IMR-90 (cell line): ENCODE measurements around the gene SPEG. TPM values are rescaled to one million over a fixed set of nuclear protein-coding genes. Genes with fewer than 3 reads are reported as not detected.

Source experiments
- ATAC-seq: fragments of 200-7000 bp; cut with Tn5 transposase; 2 replicates; pipeline ENCODE4 v1.9.1; 2020; ENCODE audit warnings: low read depth, mild to moderate bottlenecking, moderate library complexity
- BruUV-seq: library from RNA; stranded (reverse); fragments of 400-500 nt; replicated peaks from 2 replicates; lab custom pipeline; 2021; lab: Mats Ljungman, UMichigan
- CTCF ChIA-PET: fragments of 300-600 bp; formaldehyde crosslinking; extraction: SDS; loops from one replicate; lab custom pipeline; 2021; ENCODE audit warnings: antibody characterized with exemption; lab: Yijun Ruan, JAX
- POLR2A ChIA-PET: fragments of 300-600 bp; sonication (Branson Sonifier 250); formaldehyde crosslinking; loops from one replicate; lab custom pipeline; 2022; ENCODE audit warnings: antibody characterized with exemption; ENCODE audit not compliant: unreplicated experiment; lab: Charles Lee
- DNase-seq: peaks from one replicate; pipeline ENCODE4 v3.0.0; 2013
- H2AFZ ChIP-seq: replicated peaks from 2 replicates; pipeline ENCODE3; 2013; ENCODE audit warnings: low read length, mild to moderate bottlenecking; ENCODE audit not compliant: poor library complexity
- H2AK5ac ChIP-seq: 2 replicates; pipeline ENCODE4 v1.6.1; 2013; ENCODE audit warnings: low read depth, low read length, inconsistent platforms
- H2AK9ac ChIP-seq: replicated peaks from 2 replicates; pipeline ENCODE3; 2013; ENCODE audit warnings: mild to moderate bottlenecking, low read depth, low read length, moderate library complexity; ENCODE audit not compliant: poor library complexity
- H2BK120ac ChIP-seq: 2 replicates; pipeline ENCODE4 v1.6.1; 2013; ENCODE audit warnings: low read depth, low read length, inconsistent platforms
- H2BK15ac ChIP-seq: 3 replicates; pipeline ENCODE4 v1.6.1; 2013; ENCODE audit warnings: low read depth, low read length, inconsistent platforms
- H2BK20ac ChIP-seq: 2 replicates; pipeline ENCODE4 v1.6.1; 2013; ENCODE audit warnings: low read depth, mild to moderate bottlenecking, inconsistent platforms, low read length, moderate library complexity
- H2BK5ac ChIP-seq: 2 replicates; pipeline ENCODE4 v1.6.1; 2013; ENCODE audit warnings: mild to moderate bottlenecking, low read depth, low read length, inconsistent platforms; ENCODE audit not compliant: poor library complexity, severe bottlenecking
- H3K14ac ChIP-seq: replicated peaks from 2 replicates; pipeline ENCODE4 v1.6.1; 2013; ENCODE audit warnings: low read depth, low read length, inconsistent platforms
- H3K18ac ChIP-seq: 2 replicates; pipeline ENCODE4 v1.6.1; 2013; ENCODE audit warnings: low read depth, low read length, control low read depth
- H3K23ac ChIP-seq: 2 replicates; pipeline ENCODE4 v1.6.1; 2013; ENCODE audit warnings: low read depth, low read length, inconsistent platforms
- H3K27ac ChIP-seq: 2 replicates; pipeline ENCODE4 v1.5.1; 2013; ENCODE audit warnings: mild to moderate bottlenecking, control low read depth, low read length; ENCODE audit not compliant: insufficient read depth
- H3K27me3 ChIP-seq: 2 replicates; pipeline ENCODE4 v1.6.1; 2013; ENCODE audit warnings: low read length; ENCODE audit not compliant: control insufficient read depth, insufficient read depth
- H3K36me3 ChIP-seq: 2 replicates; pipeline ENCODE4 v1.6.1; 2013; ENCODE audit warnings: low read length, mixed read lengths; ENCODE audit not compliant: control insufficient read depth, insufficient read depth
- H3K4ac ChIP-seq: 2 replicates; pipeline ENCODE4 v1.6.1; 2013; ENCODE audit warnings: low read depth, low read length, inconsistent platforms
- H3K4me1 ChIP-seq: 2 replicates; pipeline ENCODE4 v1.6.1; 2013; ENCODE audit warnings: low read length, mixed read lengths; ENCODE audit not compliant: control insufficient read depth, insufficient read depth
- H3K4me2 ChIP-seq: 2 replicates; pipeline ENCODE4 v1.6.1; 2013; ENCODE audit warnings: low read depth, mild to moderate bottlenecking, control low read depth, low read length, moderate library complexity
- H3K4me3 ChIP-seq: 2 replicates; pipeline ENCODE4 v1.5.1; 2013; ENCODE audit warnings: low read depth, mild to moderate bottlenecking, control low read depth, low read length, moderate library complexity; ENCODE audit not compliant: insufficient read depth
- H3K56ac ChIP-seq: 2 replicates; pipeline ENCODE4 v1.6.1; 2013; ENCODE audit warnings: low read length, inconsistent platforms; ENCODE audit not compliant: insufficient read depth; ENCODE audit errors: extremely low read depth
- H3K79me1 ChIP-seq, 2 experiments: 2 replicates each; pipeline ENCODE4 v1.6.1; 2013; ENCODE audit warnings: low read length in 2 of 2, inconsistent platforms in 1 of 2, low read depth in 1 of 2
- H3K9ac ChIP-seq: 2 replicates; pipeline ENCODE4 v1.6.1; 2013; ENCODE audit warnings: low read depth, low read length, control low read depth
- H3K9me1 ChIP-seq: 2 replicates; pipeline ENCODE4 v1.6.1; 2013; ENCODE audit warnings: low read length, inconsistent platforms; ENCODE audit not compliant: insufficient read depth
- H3K9me3 ChIP-seq: 2 replicates; pipeline ENCODE4 v1.6.1; 2013; ENCODE audit warnings: low read length; ENCODE audit not compliant: control insufficient read depth, insufficient read depth
- H4K20me1 ChIP-seq: 2 replicates; pipeline ENCODE4 v1.6.1; 2013; ENCODE audit warnings: low read length, inconsistent platforms; ENCODE audit not compliant: insufficient read depth
- H4K5ac ChIP-seq: 2 replicates; pipeline ENCODE4 v1.6.1; 2013; ENCODE audit warnings: mild to moderate bottlenecking, low read depth, low read length, control low read depth
- H4K8ac ChIP-seq, 2 experiments: 2 replicates each; pipeline ENCODE4 v1.6.1; 2013; ENCODE audit warnings: low read depth in 2 of 2, low read length in 2 of 2, control low read depth in 1 of 2, inconsistent platforms in 1 of 2
- H4K91ac ChIP-seq: 2 replicates; pipeline ENCODE4 v1.6.1; 2013; ENCODE audit warnings: low read depth, low read length, inconsistent platforms; ENCODE audit not compliant: insufficient read depth
- BHLHE40 ChIP-seq: fragments of 150-350 bp; IDR thresholded peaks from 2 replicates; pipeline ENCODE4 v1.6.1; 2016; ENCODE audit warnings: mild to moderate bottlenecking, low read depth, low read length
- MAFK ChIP-seq: IDR thresholded peaks from 2 replicates; pipeline ENCODE4 v1.6.1; 2012; ENCODE audit warnings: low read depth, low read length, improper control_type of control experiment
- MXI1 ChIP-seq: IDR thresholded peaks from 2 replicates; pipeline ENCODE4 v1.6.1; 2012; ENCODE audit warnings: low read depth, mild to moderate bottlenecking, low read length, moderate library complexity, borderline replicate concordance
- NFE2L2 ChIP-seq: fragments of 150-350 bp; IDR thresholded peaks from 2 replicates; pipeline ENCODE4 v1.6.1; 2016; ENCODE audit warnings: low read depth, mild to moderate bottlenecking, low read length
- POLR2A ChIP-seq: IDR thresholded peaks from 2 replicates; pipeline ENCODE4 v1.6.1; 2012; ENCODE audit warnings: mild to moderate bottlenecking, low read depth, low read length
- RFX5 ChIP-seq: IDR thresholded peaks from 2 replicates; pipeline ENCODE4 v1.8.0; 2012; ENCODE audit warnings: low read depth, mild to moderate bottlenecking, low read length, moderate library complexity
- WGBS, 2 experiments: methylation state at CpG; one replicate each; pipeline versions ENCODE4 v1.1.5 to v1.1.7; 2013; ENCODE audit warnings: missing lambda C conversion rate in 2 of 2; ENCODE audit not compliant: insufficient read length in 1 of 2; ENCODE audit errors: extremely low coverage in 2 of 2; 5-methylcytosine and 5-hydroxymethylcytosine counted together
- dilution Hi-C: fragments of 300-500 bp; cut with HindIII; formaldehyde crosslinking; loops from one replicate; pipeline ENCODE4 v1.14.3; 2018; ENCODE audit warnings: low sequenced_read_pairs; ENCODE audit not compliant: unreplicated experiment
- in situ Hi-C: fragments of 300-500 bp; cut with MboI; formaldehyde crosslinking; loops from 3 replicates; pipeline ENCODE4 v1.14.3; 2019; ENCODE audit warnings: low sequenced_read_pairs, inconsistent platforms, mixed read lengths
- intact Hi-C: fragments of 100-400 bp; cut with micrococcal nuclease; formaldehyde crosslinking; loops from 2 replicates; pipeline ENCODE4 v1.10.0; 2022
- polyA plus RNA-seq, 3 experiments: library from polyadenylated mRNA; depleted of rRNA; stranded (reverse); fragments of >200 nt; gene quantifications; 2 replicates each; pipeline ENCODE4 v1.2.3, GENCODE V29; 2012; ENCODE audit warnings: low replicate concordance in 1 of 3
- total RNA-seq: library from RNA; depleted of rRNA; stranded (reverse); fragments of >200 nt; gene quantifications from 2 replicates; pipeline ENCODE4 v1.2.3, GENCODE V29; 2012
- TF ChIP-seq, protein P1 (sequence below): fragments of 150-350 bp; IDR thresholded peaks from 2 replicates; pipeline ENCODE4 v1.6.1; 2017; ENCODE audit warnings: mild to moderate bottlenecking, antibody characterized with exemption, low read length, low read depth

SPEG gene
- total and polyA plus RNA-seq, 2 of the 4 experiments (the other 2 are of a cell fraction) = 6.8 to 81.6 TPM

DNA sequence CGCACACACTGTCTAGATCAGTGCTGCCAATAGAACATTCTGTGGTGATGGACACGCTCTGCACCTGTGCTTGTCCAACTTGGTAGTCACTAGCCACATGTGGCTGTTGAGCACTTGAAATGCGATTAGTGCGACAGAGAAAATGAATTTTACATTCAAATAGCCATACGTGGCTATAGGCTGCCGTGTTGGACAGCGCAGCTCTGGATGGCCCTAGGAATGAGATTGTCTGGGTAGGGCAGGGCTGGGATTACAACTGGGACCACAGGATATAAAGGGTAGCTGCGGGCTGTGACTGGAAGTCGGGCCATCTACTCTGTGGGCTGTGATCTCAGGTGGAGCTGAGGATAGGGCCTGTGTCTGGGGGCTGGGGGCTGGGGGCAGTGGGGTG, 84.9 kb downstream of the SPEG start:
- no peak overlapping the region for H3K23ac ChIP-seq
- no peak overlapping the region for H4K5ac ChIP-seq
- no peak overlapping the region for H3K4ac ChIP-seq
- H2AK9ac ChIP-seq = no peak overlapping the region
- DNase-seq = no peak
- 96% methylated on average over 5 of the region's 9 CpGs; no CpG with 5 or more reads in 1 of the 2 experiments for WGBS, 2 experiments
- H3K27ac ChIP-seq = no peak overlapping the region
- intact Hi-C loops (no loop called here), in situ Hi-C loops (no loop called here), dilution Hi-C loops (no loop called here)
- no peaks in the 10 kb centered on the region; the same call in 1 of the 2 replicates for H4K20me1 ChIP-seq
- ChIA-PET CTCF (interaction anchor here (1.9 kb wide), 1 partner anchor 10 kb away, joined by 12 read pairs; no protein-coding TSS in a partner anchor), POLR2A (no interaction called here)
- no peaks in the 10 kb centered on the region for H3K9me3 ChIP-seq
- no TSS peak for BruUV-seq
- no peak overlapping the region for H3K14ac ChIP-seq
- no peak overlapping the region for H3K4me2 ChIP-seq
- no peak for TF ChIP-seq POLR2A
- TF ChIP-seq BHLHE40 = no peak
- TF ChIP-seq, protein P1, sequence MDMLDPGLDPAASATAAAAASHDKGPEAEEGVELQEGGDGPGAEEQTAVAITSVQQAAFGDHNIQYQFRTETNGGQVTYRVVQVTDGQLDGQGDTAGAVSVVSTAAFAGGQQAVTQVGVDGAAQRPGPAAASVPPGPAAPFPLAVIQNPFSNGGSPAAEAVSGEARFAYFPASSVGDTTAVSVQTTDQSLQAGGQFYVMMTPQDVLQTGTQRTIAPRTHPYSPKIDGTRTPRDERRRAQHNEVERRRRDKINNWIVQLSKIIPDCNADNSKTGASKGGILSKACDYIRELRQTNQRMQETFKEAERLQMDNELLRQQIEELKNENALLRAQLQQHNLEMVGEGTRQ = no peak
- TF ChIP-seq MAFK = no peak
- TF ChIP-seq NFE2L2 = no peak
- TF ChIP-seq MXI1 = no peak
- TF ChIP-seq RFX5 = no peak
- H2BK120ac ChIP-seq = no peak overlapping the region
- H3K9ac ChIP-seq = no peak overlapping the region
- H3K4me1 ChIP-seq = peaks cover 16% of the 10 kb centered on the region
- no peak overlapping the region for H3K18ac ChIP-seq
- H3K27me3 ChIP-seq = peaks cover 43% of the 10 kb centered on the region
- no peak for ATAC-seq
- H2BK5ac ChIP-seq = no peak overlapping the region
- H3K9me1 ChIP-seq = no peaks in the 10 kb centered on the region
- no peak overlapping the region for H4K91ac ChIP-seq
- no peak overlapping the region for H4K8ac ChIP-seq
- no peak overlapping the region for H2BK20ac ChIP-seq
- no peak overlapping the region for H3K56ac ChIP-seq
- no peak overlapping the region for H2AFZ ChIP-seq
- H2AK5ac ChIP-seq = no peak overlapping the region
- no peaks in the 10 kb centered on the region for H3K36me3 ChIP-seq
- no peak overlapping the region for H2BK15ac ChIP-seq
- H3K79me1 ChIP-seq = no peaks in the 10 kb centered on the region
- H3K4me3 ChIP-seq = no peak overlapping the region
